Hippocampal formation (tissue), 2 donors: ENCODE measurements around the gene AADAC.
"Not testable (repeated sequence)": the region's sequence is repeated elsewhere in the genome, so short reads cannot be mapped to it uniquely, and the experiment has no call there.

Experiments used
- DNase-seq, 2 donors: peaks; one replicate each; lab custom pipeline; 2025; lab: John Stamatoyannopoulos, UW

Gene AADAC

DNA sequence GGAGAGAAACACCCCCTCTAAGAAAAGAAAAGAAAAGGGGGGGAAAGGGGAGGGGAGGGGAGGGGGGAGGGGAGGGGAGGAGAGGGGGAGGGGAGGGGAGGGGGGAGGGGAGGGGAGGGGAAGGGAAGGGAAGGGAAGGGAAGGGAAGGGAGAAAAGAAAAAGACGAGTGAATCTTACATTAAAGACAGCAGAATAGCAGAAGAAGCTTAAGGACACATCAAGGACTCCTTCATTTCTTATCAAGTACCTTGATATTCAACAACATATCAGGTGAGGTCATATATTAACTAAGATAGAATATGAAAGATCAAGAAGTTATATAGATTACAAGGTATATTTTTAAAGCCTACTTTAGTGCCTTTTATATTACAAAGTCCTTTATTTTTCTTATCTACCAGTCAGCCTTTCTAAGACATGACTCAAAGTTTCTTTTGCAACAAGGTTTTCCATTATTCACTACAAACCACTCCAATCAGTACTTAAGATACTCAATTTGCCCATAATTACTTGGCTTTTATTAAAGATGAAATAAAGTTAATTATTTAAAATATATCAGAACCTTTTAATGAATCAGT, 17.7 kb upstream of the AADAC start:
- no peak for DNase-seq

DNA sequence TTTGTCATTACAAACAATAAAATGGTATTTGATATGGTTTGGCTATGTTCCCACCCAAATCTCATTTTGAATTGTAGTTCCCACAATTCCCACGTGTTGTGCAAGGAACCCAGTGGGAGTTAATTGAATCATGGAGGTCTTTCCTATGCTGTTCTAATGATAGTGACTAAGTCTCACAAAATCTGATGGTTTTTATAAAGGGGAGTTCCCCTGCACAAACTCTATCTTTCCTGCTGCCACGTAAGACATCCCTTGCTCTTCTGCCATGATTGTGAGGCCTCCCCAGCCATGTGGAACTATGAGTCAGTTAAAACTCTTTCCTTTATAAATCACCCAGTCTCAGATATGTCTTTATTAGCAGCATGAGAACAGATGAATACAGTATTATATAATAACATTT, 15.4 kb upstream of the AADAC start:
- no peak for DNase-seq

DNA sequence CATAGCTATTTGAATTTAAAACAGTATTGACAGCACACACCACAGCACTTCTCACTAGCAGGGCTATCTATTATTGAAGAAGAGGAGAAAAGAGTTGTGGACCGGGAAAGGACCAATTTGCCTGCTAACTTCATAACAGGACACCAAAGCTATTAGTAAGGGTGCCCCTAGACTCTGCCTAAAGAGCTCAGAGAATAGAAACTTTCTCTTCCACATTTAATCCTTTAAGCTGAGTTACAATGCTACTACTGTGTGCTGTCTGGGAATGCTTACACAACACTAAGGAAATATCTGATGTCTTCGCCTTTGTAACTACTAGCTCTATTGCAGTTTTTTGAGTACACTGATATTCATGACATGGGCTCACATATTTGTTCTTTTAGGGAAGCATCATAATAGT, 13.5 kb upstream of the AADAC start:
- DNase-seq, result no peak

DNA sequence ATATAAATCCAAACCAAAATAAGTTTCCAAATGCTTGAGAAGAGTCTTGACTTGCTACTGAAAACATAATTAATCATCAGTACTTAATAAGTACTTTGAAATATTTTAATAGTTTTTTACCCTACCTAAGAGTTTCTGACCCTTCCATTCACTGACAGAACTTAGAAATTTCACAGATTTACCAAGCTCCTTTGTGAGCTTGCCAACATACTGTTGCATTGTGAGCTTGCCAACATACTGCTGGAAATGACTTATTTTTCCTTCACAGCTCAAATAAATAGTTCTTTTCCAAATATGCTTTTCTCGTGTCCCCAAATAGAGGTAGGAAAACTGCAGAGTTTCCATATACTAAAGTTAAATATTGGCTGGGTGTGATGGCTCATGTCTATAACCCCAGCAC, 9.6 kb upstream of the AADAC start:
- DNase-seq, result no peak

DNA sequence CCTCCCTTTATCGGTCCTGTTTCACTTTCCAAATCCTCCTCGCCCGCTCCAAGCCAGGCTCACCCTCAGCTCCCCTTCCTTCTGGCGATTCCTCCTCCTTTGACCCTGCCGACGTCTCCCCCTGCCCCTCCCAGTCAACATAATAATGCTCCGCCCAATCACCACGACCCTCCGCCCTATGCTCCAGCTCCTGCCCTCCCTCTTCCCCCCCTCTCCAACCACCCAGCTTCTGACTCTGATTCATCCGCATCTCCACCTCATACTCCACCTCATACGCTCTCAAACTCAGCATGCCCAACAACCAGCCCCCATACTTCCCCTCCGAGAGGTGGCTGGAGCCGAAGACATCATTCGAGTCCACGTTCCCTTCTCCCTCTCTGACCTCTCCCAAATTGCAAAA, 7.1 kb upstream of the AADAC start:
- no peak for DNase-seq

DNA sequence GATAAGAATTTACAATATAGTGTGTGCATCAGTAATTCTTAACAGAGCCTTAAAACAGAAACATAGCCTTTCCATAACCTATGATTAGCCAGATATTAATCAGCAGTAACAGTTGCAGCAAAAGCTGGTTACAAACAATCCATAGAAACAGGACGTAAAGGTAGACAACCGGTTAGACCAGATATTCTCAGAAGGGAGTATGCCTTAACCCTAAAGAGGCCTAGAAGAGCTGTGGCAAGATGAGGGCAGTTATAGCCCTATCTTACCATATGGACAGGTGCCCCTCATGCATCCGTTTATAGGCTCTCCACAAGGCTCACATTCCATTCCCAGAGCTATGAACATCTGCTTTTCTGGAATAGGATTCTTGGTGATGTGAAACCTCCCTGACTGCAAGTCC, 5.0 kb upstream of the AADAC start:
- not testable (repeated sequence) for DNase-seq

DNA sequence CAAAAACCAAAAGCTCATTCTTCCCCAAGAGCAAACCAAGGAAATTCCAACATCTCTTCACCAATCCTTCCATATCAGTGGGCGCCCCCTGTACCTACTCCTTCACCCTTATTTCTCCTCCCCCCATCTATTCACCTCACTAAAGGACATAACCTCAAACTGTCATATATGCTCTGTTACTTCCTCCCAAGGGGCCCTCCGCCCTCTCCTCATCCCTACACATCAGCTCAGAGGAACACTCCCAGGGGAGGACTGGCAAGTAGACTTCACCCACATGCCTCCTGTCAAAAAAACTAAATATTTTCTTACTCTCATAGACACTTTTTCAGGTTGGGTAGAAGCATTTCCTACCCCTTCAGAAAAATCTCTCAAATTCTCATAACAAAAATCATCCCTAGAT, 2.4 kb upstream of the AADAC start:
- DNase-seq, result no peak

DNA sequence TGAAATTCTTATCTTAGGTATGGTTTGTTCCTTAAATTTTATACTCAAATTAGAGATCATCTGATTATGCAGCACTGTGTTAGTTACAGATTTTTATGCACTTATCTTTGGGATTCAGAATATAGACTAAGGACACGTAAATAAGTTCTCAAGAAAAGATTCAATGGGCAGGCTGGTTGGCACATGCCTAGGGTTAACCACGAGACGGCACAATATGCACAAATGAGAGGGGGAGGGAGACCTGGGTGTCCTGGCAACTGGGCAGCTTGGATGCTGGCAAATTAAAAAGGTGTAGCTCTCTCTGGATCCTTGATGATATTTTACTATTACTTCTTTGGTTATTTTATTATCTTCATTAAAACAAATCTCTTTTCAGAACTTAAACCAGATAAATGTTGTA, 672 bp downstream of the AADAC start:
- DNase-seq, result no peak

DNA sequence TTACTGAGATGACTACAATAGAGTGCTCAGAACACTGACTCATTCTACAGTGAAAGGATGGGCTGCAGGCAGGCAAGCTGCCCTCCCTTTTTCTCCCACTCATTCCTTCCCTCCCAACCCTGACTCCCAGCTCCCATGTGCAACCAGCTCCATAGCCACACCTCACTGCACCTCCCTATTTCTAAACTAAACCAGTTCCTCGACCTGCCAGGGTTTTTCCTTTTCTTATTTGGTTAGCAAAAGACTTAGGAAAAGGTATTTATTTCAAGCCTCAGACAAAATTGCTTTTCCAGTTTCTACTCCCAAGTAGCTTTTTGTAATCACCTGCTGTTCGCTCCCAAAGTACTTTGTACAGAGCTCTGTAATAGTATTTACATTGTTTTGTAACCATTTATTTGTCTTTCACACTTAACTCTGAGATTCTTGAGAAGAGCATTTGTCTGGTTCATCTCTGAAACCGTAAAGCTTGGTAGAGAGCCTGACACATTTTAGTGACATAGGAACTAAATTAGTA, 2.2 kb downstream of the AADAC start:
- DNase-seq, result no peak

DNA sequence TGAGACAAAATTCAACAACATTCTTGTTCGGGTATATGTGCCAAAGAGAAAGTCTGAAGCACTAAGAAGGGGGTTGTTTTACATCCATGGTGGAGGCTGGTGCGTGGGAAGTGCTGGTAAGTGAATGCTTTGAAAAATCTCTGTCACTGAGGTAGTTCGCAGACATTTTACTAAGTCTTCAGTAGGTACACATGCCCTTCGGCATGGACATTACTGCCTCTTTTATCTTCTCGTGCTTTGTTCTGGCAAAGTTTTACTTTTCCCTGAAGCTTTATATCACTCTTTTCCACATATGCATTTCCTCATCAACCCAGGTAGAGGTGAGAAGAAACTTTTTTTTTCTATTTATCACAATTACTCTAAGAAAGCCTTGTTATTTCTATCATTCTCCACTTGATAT, 3.6 kb downstream of the AADAC start:
- DNase-seq, result no peak

DNA sequence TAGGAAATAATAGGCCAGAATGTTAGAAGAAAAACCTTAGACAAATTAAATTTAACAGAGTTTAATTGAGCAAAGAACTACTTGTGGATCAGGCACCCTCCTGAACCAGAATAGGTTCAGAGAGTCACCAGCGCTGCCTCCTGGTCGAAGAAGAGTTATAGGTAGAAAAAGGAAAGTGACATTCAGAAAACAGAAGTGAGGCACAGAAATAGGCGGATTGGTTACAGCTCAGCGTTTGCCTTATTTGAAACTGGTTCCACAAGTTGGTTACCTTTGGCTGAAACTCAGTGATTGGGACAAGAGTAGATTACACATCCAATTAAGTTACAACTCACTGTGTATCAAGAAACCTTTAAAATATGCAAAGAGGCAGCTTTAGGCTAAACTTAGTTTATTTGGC, 4.4 kb downstream of the AADAC start:
- no peak for DNase-seq

DNA sequence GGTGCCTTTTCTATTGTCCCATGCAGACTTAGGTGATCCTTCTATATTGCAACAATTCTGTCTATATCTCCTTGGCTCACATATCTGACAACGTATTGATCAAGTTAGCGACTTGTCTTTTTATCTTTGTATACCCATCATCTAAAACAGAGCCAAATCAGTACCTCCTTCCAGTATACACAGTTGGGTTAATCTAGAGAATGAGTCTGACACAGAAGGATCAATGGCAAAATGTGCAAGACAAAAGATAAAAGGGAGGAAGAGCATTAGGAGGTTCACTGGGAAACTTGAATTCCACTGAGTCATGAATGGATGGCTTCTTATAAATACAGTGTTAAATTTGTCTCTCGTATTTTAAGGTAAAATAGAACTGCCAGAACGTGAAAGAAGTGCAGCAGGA, 6.0 kb downstream of the AADAC start:
- DNase-seq, result no peak

DNA sequence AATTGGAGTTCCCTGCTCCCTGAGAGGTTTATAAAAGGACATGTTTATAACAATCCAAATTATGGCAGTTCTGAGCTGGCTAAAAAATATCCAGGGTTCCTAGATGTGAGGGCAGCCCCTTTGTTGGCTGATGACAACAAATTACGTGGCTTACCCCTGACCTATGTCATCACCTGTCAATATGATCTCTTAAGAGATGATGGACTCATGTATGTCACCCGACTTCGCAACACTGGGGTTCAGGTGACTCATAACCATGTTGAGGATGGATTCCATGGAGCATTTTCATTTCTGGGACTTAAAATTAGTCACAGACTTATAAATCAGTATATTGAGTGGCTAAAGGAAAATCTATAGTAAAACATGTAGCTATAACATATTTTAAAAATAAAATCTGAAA, 13.9 kb downstream of the AADAC start:
- no peak for DNase-seq

DNA sequence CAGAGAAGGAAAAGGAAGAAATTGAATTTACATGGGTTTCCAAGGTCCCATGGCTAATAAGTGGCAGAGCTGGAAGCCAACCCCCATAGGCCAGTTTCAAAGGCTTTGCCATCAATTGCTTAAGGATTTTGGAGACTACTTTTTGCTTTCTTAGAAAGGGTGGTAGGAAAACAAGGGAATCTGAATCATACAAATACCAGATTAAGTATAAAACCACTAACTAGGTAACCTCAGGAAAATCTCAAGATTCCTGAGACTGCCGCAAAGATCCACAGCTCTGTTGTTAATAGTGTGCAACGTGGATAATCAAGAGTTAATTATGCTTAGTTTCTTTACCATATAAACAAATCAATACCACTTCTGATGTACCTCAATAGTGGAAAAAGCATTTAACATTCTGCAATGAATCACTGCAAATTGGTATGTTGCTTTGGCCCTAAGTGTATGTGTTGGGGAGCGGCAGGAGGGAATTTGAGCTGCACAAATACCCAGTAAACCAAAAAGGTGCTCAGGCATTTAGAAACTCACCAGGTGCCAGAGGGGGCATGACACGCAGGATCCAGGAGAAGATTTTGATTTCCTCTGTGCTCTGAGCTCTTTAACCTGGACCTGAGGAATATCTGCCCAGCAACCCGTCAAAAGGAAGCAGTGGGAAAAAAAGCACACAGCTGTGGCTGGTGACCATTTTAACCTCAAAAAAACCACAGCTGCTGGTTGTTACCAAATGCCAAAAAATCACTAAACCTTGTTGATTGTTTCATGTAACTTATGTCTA, 22.0 kb downstream of the AADAC start:
- no peak for DNase-seq

DNA sequence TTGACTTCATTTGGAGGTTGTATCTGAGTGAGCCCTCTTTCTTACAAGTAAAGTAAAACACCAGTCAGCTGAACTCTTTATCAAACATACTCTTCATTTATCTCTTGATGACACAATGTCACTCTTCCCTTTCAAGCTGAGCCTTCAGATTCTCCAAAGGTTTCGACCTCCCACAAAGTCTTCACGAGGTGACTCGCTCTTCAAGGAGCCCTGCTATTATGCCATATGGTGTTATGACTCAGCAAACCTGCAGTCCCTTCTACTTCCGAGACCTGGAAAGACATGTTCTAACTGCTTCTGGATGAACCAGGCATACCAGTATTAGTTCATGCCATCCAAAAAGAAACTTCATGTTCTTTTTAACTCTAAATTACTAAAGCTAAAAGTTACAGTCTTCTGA, 23.1 kb downstream of the AADAC start:
- DNase-seq, result peak in 1 of 2 donors; percentile 2

DNA sequence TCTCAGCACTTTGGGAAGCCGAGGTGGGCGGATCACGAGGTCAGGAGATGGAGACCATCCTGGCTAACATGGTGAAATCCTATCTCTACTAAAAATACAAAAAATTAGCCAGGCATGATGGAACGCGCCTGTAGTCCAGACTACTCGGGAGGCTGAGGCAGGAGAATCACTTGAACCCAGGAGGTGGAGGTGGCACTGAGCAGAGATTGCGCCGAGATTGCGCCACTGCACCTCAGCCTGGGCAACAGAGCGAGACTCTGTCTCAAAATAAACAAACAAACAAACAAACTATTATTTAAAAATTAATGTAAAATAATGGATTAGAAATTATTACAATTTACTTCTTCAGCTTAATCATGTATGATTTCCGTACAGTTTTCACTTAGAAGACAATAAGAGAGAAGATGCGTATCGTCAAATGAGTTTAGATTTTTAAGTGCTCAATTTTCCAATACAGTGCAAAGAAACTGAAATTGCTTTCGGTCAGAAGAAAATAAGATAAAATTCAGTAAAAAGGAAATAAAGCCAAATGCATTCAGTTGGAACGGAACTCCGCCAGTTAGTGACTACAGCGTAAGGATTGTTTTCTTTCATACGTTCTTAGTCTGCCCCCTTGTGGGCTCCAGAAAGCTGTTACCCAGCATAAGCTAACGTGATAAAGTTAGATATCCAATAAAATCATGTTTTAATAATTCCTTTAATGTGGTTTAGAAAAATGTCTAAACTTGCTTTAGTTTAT, 24.8 kb downstream of the AADAC start:
- DNase-seq, result peak; percentile 6 to 78

DNA sequence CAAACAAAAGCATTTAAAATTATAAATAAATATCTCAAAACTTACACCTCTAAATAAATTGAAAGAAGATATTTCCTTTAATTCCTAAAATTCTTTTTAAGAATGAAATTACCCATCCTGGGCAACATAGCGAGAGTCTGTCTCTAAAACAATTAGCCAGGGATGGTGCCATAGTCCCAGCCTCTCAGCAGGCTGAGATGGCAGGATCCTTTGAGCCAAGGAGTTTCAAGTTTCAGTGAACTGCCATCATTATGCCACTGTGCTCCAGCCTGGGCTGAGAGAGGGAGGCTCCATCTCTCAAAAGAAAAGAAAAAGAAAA, 25.4 kb downstream of the AADAC start:
- no peak for DNase-seq

DNA sequence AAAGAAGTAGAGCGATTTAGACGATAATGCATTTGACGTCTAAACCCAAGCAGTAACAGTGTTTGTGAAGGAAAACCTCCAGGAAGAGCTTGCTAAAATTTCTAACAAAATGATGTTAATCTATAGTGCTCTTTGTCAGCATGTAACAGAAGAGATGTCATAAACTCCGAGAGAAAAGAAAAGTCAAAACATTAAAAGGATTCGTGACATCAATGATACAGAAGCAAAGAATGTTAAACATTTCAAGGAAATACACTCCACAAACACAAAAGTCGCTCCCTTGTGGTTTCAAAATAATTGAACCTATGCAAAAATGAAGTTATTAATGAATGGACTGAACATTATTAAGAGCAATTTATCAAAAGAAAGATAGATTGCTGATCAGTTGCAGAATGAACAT, 27.9 kb downstream of the AADAC start:
- DNase-seq, result no peak

DNA sequence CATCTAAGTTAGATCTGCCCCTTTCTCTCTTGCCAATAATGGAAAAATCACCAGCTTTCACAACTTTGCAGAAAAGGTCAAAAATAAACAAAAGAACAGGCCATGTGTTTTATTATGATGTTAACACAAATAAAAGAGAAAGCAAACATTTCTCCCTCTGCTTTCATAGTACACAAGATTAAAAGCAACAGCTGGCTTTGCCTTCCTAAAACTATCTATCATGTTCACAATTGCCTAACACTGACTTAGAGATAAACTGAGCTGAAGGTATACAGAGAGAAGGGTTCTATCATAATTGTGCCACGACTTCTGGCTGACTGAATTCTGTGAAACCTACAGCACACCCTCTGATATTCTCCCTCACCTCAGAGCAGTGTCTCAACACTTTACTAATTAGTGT, 29.4 kb downstream of the AADAC start:
- DNase-seq, result no peak

DNA sequence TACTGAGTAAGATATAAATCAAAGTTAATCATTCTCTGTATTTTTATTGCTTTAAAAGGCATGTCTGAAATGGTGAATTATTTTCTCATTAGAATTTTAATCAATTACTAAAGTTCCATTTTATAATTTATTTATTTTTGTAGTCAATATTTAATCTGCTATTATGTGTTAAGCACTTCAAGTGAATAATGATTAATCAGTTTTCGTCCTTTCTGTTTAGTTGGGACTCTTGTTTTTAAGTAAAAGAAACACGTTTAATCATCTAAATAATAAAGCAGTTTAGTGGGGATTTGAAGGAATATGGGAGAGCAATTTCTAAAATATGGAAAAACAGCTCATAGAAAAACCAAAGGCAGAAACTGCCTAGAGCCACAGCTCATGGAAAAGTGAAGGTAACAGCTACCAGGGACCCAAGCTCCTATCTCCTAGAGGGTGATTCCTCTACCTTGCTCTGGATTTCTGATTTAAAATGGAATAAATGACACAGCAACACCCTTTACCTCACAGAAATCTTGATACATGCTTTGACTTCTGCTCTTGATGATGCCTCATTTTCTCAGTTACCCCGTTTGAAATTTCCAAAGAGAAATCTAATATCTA, 31.5 kb downstream of the AADAC start:
- no peak for DNase-seq

DNA sequence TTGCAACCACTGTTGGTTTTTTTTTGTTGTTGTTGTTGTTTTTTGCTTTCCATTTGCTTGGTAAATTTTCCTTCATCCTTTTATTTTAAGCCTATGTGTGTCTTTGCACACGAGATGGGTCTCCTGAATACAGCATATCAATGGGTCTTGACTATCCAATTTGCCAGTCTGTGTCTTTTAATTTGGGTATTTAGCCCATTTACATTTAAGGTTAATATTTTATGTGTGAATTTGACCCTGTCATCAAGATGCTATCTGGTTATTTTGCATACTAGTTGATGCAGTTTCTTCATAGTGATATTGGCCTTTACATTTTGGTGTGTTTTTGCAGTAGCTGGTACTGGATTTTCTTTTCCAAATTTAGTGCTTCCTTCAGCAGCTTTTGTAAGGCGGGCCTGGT, 36.1 kb downstream of the AADAC start:
- DNase-seq, result not testable (repeated sequence)

DNA sequence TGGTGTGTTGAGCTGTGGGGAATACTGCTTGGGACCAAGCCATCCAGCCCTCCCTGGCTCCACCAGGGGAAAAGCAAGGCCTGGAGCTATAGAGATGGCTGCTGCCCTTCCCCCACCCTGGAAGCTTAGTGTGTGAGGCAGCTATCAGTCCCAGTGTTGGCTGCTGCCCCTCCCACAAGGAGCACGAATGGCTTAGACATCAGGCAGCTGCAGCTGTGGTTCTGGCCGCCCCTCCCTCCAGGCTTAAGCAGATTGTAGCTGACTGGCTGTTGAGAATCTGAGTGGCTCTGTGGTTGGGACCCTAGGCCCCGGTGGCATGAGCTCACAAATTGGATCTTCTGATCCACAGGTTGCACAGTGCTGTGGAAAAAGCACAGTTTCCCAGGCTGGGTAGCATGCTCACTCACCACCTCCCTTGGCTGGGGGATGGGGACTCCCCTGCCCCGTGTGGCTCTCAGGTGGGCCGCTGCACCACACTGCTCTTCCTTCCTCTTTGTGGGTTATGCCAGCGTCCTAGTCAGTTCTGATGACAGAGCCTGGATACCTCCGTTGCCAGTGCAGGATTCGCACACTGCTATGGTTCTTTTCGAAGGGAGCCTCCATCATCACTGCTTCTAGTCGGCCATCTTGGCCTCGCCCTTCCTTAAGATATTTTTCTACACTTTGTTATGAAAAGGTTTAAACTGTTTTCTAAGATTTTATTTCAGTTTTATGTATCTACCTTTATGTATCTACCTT, 38.3 kb downstream of the AADAC start:
- no peak for DNase-seq
